Measurements from ENCODE around the gene PRDM5. TPM values are rescaled to one million over a fixed set of nuclear protein-coding genes. Genes with fewer than 3 reads are reported as not detected.

Gene PRDM5
- total and polyA plus RNA-seq, 9 of the 15 experiments (the other 6 are each of a cell fraction or from before 2014, with no cell fraction given), result not detected

DNA sequence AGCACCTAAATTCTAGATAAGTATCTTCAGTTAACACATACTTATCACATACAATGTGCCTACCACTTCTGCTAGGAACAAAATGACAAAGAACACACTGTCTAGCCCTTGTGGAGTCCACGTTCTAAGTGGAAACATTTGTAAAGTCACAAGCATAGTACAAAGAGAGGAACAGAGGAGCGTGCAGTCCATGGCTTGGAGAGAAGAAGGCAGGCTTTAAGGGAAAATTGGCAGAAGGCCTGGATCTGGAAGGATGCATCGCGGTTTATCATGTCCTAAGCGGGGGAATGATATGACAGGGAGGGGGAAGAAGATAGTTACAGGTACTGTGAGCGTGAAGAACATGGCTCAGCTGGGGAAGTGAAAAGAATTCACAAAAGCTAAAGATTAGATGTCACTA lies 218.0 kb downstream of the PRDM5 start:
- intact Hi-C loops (cut with micrococcal nuclease) (no loop called here), in situ Hi-C loops (cut with MboI) (no loop called here)
- Histone ChIP-seq H3K4me2 (ENCODE audit: insufficient read depth, low read length) (no peak overlapping the region), H2AFZ (ENCODE audit: low read depth, low read length) (no peak overlapping the region), H4K20me1 (replicated peaks; ENCODE audit: control insufficient read depth, insufficient read depth, low read length) (no peaks in the 10 kb centered on the region), H3K9me3 (replicated peaks; ENCODE audit: control insufficient read depth, insufficient read depth, low read depth, low read length) (no peaks in the 10 kb centered on the region), H3K36me3 (ENCODE audit: control insufficient read depth, insufficient read depth, low read length) (no peaks in the 10 kb centered on the region), H3K79me2 (ENCODE audit: control insufficient read depth, insufficient read depth, low read length) (no peaks in the 10 kb centered on the region), H3K9me1 (ENCODE audit: control insufficient read depth, insufficient read depth, low read length) (no peaks in the 10 kb centered on the region), H3K4me3 (no peak overlapping the region), H3K27ac (ENCODE audit: extremely low read depth, low read depth, low read length) (no peak overlapping the region), H3K9ac (ENCODE audit: insufficient read depth in 1 of 2, low read depth in 2 of 2, low read length in 2 of 2) (no peak overlapping the region), H3K27me3 (ENCODE audit: control insufficient read depth in 2 of 2, insufficient read depth in 2 of 2, low read length in 2 of 2) (no peaks in the 10 kb centered on the region), H3K4me1 (replicated peaks in 1 of 2; ENCODE audit: control insufficient read depth in 2 of 2, insufficient read depth in 2 of 2, low read length in 2 of 2) (no peaks in the 10 kb centered on the region)
- BruUV-seq (replicated peaks), result no TSS peak
- DNase-seq (ENCODE audit: extremely low read depth in 1 of 4, low spot score in 3 of 4) (no peak), ATAC-seq (no peak), FAIRE-seq (no peak)
- ChIA-PET CTCF (ENCODE audit: low intra/inter-chr PET ratio) (no interaction called here), POLR2A (no interaction called here)
- WGBS (ENCODE audit: insufficient coverage, low coverage, missing lambda C conversion rate), result 2% methylated on average over 5 of the region's 6 CpGs
- TF ChIP-seq, protein P1, sequence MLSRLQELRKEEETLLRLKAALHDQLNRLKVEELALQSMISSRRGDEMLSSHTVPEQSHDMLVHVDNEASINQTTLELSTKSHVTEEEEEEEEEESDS (CRISPR knock-in tag; IDR thresholded peaks at IDR 0.05), result no peak
- TF ChIP-seq KLF10 (CRISPR knock-in tag; IDR thresholded peaks at IDR 0.05) (no peak), TBP (optimal IDR thresholded peaks at IDR 0.05; ENCODE audit: low read depth, low read length) (no peak), ESRRB (CRISPR knock-in tag; IDR thresholded peaks at IDR 0.05; ENCODE audit: borderline replicate concordance) (no peak), RBM39 (optimal IDR thresholded peaks at IDR 0.05; ENCODE audit: low read depth, low read length) (no peak), CBX3 (IDR thresholded peaks at IDR 0.05; ENCODE audit: borderline replicate concordance in 1 of 2, low read length in 2 of 2) (no peak), MYC (IDR thresholded peaks at IDR 0.05; ENCODE audit: low read depth, low read length) (no peak), MYC (CRISPR knock-in tag; IDR thresholded peaks at IDR 0.05; ENCODE audit: borderline replicate concordance, low read depth) (no peak), CEBPG (CRISPR knock-in tag; IDR thresholded peaks at IDR 0.05) (no peak), CEBPG (tag; conservative IDR thresholded peaks at IDR 0.05 in 1 of 2, IDR thresholded peaks at IDR 0.05 in 1 of 2) (no peak), HNRNPLL (IDR thresholded peaks at IDR 0.05; ENCODE audit: low read depth, low read length, poor library complexity, severe bottlenecking) (no peak)
- TF ChIP-seq, protein P2, sequence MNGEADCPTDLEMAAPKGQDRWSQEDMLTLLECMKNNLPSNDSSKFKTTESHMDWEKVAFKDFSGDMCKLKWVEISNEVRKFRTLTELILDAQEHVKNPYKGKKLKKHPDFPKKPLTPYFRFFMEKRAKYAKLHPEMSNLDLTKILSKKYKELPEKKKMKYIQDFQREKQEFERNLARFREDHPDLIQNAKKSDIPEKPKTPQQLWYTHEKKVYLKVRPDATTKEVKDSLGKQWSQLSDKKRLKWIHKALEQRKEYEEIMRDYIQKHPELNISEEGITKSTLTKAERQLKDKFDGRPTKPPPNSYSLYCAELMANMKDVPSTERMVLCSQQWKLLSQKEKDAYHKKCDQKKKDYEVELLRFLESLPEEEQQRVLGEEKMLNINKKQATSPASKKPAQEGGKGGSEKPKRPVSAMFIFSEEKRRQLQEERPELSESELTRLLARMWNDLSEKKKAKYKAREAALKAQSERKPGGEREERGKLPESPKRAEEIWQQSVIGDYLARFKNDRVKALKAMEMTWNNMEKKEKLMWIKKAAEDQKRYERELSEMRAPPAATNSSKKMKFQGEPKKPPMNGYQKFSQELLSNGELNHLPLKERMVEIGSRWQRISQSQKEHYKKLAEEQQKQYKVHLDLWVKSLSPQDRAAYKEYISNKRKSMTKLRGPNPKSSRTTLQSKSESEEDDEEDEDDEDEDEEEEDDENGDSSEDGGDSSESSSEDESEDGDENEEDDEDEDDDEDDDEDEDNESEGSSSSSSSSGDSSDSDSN (IDR thresholded peaks at IDR 0.05; ENCODE audit: borderline replicate concordance in 1 of 2, low read depth in 2 of 2, low read length in 2 of 2), result no peak
